ENCODE measurements around the gene MGAT3.
"Not testable (repeated sequence)": the region's sequence is repeated elsewhere in the genome, so short reads cannot be mapped to it uniquely, and the experiment has no call there.

The MGAT3 gene

DNA sequence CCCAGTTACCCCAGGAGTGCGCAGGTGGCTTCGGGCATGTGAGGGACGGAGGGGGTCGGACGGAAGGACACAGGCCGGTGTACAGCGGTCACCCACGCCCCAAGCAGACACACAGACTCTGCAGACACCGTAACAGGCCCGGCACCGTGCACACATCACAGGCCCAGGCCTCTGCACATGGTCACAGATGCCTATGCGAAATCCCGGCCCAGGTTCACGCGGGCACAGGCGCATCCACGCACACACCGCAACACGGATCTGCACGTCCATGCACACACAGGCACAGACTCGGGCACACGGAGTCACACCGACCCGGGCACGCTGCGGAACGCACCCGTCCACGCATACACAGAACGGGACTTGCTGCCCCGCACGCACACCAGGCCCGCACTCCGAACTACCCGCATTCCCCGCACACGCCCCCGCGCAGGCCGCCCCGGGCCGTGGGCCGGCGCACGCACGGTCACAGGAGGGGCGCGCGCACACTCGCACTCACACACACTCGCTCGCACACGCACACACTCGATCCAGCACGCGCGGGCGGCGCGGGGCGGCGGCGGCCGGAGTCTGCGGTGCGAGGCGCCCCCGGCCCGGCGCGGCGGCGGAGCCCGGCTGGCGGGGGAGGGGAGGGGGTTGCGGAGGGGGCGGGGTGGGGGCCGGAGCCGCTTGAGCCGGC, at the start of gene MGAT3:
Gene MGAT3, plus strand, starts transcription at position 491 of the 676 bp plus-strand sequence. CDS start 30,336 bp downstream, outside the sequence.
- no peak for DNase-seq

DNA sequence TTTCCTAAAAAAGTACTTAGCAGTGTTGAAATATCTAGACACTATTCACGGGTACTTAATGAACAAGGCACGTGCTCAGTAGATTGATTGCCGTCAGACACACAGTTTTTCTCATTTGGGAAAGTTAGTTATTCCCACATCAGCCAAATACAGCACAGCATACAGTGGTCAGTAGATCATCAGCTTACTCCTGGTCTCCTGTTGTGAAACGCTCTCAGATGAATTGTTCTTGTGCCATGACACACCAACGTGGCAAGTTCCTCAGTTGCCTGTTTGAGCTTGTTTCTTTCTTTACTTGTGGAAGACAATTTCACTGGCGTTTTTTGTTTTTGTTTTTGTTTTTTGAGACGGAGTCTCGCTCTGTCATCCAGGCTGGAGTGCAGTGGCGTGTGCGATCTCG, 48.6 kb upstream of the MGAT3 start:
- no peak for DNase-seq

- DNase-seq: no peak
These were observed 48.0 kb upstream of the MGAT3 start for GRCh38 chr22:39408807-39409206.

DNA sequence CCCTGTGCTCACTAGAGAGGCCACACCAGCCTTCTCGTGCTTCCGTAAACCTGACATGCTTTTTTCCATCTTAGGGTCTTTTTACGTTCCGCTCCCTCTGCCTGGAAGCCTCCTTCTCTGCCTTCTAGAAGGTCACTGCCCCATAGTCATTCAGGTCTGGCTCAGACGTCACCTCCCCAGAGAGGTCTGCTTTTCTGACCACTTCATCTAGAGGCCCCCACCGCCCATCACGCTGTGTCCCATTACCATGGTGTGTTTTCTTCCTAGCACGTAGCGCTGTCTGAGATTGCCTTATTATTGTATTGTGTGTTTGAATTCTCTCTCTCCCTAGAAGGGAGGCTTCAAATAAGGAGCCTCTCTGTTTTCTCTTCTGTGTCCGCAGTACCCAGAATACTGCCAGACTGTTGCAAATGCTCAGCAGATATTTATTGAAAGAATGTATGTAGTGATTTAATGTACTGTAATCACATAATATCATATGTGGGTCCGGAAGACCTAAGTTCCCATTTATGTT, 47.2 kb upstream of the MGAT3 start:
- DNase-seq: no peak

- DNase-seq: no peak
These were observed 46.5 kb upstream of the MGAT3 start for GRCh38 chr22:39410264-39410663.

GRCh38 chr22:39411828-39412365, 44.9 kb upstream of the MGAT3 start:
- not testable (repeated sequence) for DNase-seq

DNA sequence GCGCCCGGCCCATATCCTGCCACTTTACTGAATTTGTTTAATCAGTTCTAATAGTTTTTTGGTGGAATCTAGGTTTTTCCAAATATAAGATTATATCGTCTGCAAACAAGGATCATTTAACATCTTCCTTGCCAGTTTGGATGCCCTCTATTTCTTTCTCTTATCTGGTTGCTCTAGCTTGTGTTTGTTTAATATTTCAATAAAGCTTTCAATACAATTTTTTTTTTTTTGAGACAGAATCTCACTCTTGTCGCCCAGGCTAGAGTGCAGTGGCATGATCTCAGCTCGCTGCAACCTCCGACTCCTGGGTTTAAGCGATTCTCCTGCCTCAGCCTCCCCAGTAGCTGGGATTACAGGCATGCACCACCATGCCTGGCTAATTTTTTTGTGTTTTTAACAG, 43.6 kb upstream of the MGAT3 start:
- DNase-seq: not testable (repeated sequence)

DNA sequence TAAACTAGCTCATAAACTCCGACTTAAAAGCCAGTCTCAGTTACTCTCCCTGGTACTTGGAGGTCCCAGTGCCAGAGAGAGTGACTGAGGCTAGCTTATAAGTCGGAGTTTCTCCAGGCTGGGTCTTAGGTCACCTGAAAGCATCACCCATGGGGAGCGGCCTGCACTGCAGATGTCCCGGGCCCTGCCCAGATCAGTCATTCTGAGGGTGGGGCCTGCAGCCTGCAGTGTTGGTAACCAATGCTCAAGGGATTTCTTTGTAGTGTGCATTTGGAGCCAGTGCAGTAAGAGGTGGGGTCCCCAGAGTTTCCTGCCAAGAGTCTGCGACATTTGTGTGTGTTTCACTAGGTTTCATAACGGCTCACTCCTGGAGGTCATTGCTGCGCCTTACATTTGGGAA, 42.4 kb upstream of the MGAT3 start:
- no peak for DNase-seq

GRCh38 chr22:39414886-39415285, 41.9 kb upstream of the MGAT3 start:
- DNase-seq: no peak

DNA sequence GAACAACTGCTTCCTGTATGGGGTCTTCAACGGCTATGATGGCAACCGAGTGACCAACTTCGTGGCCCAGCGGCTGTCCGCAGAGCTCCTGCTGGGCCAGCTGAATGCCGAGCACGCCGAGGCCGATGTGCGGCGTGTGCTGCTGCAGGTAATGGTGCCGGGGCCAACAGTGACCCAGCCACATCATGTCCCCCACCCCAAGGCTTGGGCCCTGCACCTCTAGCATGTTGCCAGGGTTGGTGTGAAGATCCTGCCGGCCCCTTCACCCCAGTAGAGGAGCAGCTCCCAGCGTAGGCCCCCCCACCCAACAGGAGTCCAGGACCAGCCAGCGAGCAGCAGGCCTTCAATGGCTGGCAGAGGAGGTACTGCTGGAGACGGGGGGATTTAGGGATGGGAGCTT, 41.3 kb upstream of the MGAT3 start:
- no peak for DNase-seq

- DNase-seq: no peak
These were observed 40.5 kb upstream of the MGAT3 start for GRCh38 chr22:39416319-39416718.

- no peak for DNase-seq
These were observed 39.2 kb upstream of the MGAT3 start for GRCh38 chr22:39417641-39418040.

GRCh38 chr22:39418696-39419095, 38.1 kb upstream of the MGAT3 start:
- DNase-seq: no peak

DNA sequence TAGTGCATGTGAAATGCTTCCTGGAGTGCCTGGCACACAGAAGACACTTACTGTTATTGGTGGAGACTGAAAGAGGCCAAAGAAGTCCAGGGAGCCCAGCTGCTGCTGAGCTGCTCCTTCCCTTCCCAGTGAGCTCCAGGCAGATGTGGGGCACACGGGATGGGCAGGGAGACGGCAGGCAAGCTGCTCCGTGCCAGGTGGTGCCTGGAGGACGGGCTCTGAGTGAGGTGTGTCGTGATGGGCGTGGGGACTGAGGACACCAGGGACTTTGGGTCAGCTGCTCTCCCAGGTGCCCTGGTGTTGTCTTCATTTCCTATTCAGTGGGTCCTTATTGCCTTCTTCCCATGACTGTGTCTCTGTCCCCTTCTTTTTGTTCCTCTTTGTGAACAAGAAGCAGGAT, 37.7 kb upstream of the MGAT3 start:
- DNase-seq: no peak

DNA sequence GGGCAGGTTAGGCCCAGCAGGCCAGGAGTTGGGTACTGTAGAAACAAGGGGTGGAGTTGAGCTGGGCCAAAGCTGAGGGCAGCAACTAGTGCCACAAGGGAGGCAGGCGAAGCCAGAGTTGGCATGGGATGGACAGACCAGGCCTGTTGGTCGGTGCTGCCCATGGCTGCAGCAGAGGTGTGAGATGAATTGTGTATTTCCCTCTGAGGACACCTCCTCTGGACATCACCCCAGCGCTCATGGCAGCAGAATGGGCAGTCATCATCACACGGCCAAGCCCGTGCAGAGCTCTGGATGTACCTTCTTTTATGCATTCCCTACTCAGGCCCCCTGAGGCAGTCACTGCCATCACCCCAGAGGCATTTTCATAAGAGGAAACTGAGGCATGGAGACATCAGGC, 36.9 kb upstream of the MGAT3 start:
- DNase-seq: no peak

DNA sequence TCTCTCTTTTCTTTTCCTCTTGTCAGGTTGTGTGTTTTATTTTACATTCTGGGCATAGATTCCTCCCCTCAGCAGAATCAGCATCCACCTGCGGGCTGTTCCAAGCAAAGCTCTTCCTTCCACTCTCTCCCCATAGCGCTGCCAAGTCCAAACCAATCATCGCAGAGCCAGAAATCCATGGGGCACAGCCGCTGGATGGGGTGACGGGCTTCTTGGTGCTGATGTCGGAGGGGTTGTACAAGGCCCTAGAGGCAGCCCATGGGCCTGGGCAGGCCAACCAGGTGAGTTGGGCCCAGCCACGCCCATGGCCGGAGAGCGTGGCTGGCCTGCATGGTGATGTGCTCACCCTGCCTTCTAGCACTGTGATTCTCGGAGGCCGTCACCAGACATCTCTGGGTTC, 35.1 kb upstream of the MGAT3 start:
- no peak for DNase-seq

- DNase-seq: no peak
These were observed 34.7 kb upstream of the MGAT3 start for GRCh38 chr22:39422101-39422500.

- DNase-seq: no peak
These were observed 34.1 kb upstream of the MGAT3 start for GRCh38 chr22:39422721-39423120.

DNA sequence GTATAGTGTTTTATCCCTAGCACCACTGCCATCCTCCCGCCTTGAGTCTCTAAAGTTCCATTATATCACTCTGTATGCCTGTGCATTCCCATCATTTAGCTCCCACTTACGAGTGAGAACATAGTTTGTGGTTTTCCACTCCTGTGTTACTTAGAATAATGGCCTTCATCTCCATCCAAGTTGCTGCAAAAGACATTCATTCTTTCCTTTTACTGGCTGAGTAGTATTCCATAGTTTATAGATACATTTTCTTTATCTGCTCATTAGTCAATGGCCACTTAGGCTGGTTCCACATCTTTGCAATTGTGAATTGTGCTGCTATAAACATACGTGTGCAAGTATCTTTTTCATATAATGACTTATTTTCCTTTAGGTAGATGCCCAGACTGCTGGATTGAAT, 32.8 kb upstream of the MGAT3 start:
- DNase-seq: no peak

- no peak for DNase-seq
These were observed 30.3 kb upstream of the MGAT3 start for GRCh38 chr22:39426380-39427043.

GRCh38 chr22:39427751-39428596, 28.8 kb upstream of the MGAT3 start:
- no peak for DNase-seq

DNA sequence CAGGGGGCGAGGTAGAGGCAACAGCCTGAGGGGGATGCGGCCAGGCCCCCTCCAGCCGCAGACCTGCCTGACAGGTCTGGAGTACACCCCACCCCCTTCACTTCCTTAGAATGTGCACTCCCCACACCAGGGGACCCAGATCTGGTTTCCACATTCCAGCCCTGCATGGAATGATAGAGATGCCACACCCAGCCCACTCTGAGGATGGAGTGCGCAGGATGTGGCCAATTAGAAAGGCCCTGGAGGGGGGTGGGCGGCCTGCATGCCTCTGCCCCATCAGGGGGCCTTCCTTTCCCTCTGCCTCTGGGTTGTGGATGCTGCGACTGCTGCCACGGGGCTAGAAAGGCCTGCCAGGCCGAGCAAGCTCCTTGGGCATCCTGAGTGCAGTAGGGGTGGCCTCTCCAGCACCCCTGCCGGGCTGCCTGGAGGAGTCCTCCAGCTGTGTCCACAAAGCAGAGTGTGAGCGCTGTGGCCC, 28.2 kb upstream of the MGAT3 start:
- DNase-seq: no peak

DNA sequence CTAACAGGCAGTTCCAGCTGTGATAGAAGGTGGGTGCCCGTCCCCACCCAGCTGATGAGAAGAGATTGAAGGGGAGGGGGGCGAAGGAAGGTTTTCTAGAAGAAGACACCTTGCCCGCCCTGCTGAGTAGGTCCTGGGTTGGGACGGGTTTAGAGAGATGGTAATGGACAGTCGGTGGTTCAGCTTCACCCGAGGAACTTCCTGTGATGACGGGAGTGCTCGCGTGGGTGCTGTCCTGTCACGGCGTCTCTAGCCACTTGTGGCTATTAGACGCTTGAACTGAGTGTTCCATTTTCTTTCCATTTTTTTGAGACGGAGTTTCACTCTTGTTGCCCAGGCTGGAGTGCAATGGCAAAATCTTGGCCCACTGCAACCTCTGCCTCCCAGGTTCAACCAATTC, 27.6 kb upstream of the MGAT3 start:
- DNase-seq: no peak

All from cortex of kidney (tissue), 1 donor.